SK-N-MC (cell line): Measurements from ENCODE around the gene CHST13.

Experiments used
- EZH2 ChIP-seq: fragments of 200-600 bp; sonication (generic); IDR thresholded peaks from one replicate; pipeline ENCODE4 v1.6.1; 2017; ENCODE audit warnings: antibody characterized with exemption
- FOXP2 ChIP-seq: optimal IDR thresholded peaks from 2 replicates; pipeline ENCODE3; 2011; ENCODE audit warnings: mild to moderate bottlenecking, moderate library complexity; ENCODE audit not compliant: insufficient read depth; ENCODE audit errors: extremely low read length, control extremely low read depth
- POLR2AphosphoS5 ChIP-seq: IDR thresholded peaks from 2 replicates; pipeline ENCODE4 v1.6.1; 2012; ENCODE audit warnings: mild to moderate bottlenecking, low read depth, low read length, borderline replicate concordance

GRCh38 chr3:126546549-126547239 is 22.7 kb downstream of the CHST13 start:
- TF ChIP-seq EZH2 (no peak), POLR2AphosphoS5 (no peak), FOXP2 (no peak)
